ENCODE results near the gene MST1.

MST1 gene

GRCh38 chr3:49655731-49656285 lies 33.5 kb downstream of the MST1 start:
- H3K27ac ChIP-seq (ENCODE audit: low read depth, low read length, severe bottlenecking) = no peak overlapping the region
- H3K4me1 ChIP-seq (ENCODE audit: control insufficient read depth, insufficient read depth, low read length, poor library complexity, severe bottlenecking) = no peaks in the 10 kb centered on the region
- H3K9me3 ChIP-seq (ENCODE audit: control insufficient read depth, low read length) = no peaks in the 10 kb centered on the region
- 94% methylated on average over 17 to 18 of the region's 19 CpGs for WGBS, 2 experiments (ENCODE audit: insufficient coverage in 2 of 2)
- H3K4me3 ChIP-seq (ENCODE audit: extremely low read depth, insufficient read depth, low read length, poor library complexity, severe bottlenecking) = no peak overlapping the region
- no peaks in the 10 kb centered on the region for H3K36me3 ChIP-seq (ENCODE audit: control insufficient read depth, insufficient read depth, low read length)

GRCh38 chr3:49654955-49655556 lies 34.2 kb downstream of the MST1 start:
- 97 to 99% methylated on average over 10 of the region's 10 CpGs for WGBS, 2 experiments (ENCODE audit: insufficient coverage in 2 of 2)
- no peaks in the 10 kb centered on the region for H3K9me3 ChIP-seq (ENCODE audit: control insufficient read depth, low read length)
- H3K27ac ChIP-seq (ENCODE audit: low read depth, low read length, severe bottlenecking) = no peak overlapping the region
- H3K4me1 ChIP-seq (ENCODE audit: control insufficient read depth, insufficient read depth, low read length, poor library complexity, severe bottlenecking) = peaks cover 5% of the 10 kb centered on the region
- H3K36me3 ChIP-seq (ENCODE audit: control insufficient read depth, insufficient read depth, low read length) = no peaks in the 10 kb centered on the region
- H3K4me3 ChIP-seq (ENCODE audit: extremely low read depth, insufficient read depth, low read length, poor library complexity, severe bottlenecking) = no peak overlapping the region

GRCh38 chr3:49654176-49654825 lies 35.0 kb downstream of the MST1 start:
- no peak overlapping the region for H3K4me3 ChIP-seq (ENCODE audit: extremely low read depth, insufficient read depth, low read length, poor library complexity, severe bottlenecking)
- no peaks in the 10 kb centered on the region for H3K36me3 ChIP-seq (ENCODE audit: control insufficient read depth, insufficient read depth, low read length)
- 90 to 92% methylated on average over 15 to 17 of the region's 17 CpGs for WGBS, 2 experiments (ENCODE audit: insufficient coverage in 2 of 2)
- no peak overlapping the region for H3K27ac ChIP-seq (ENCODE audit: low read depth, low read length, severe bottlenecking)
- H3K4me1 ChIP-seq (ENCODE audit: control insufficient read depth, insufficient read depth, low read length, poor library complexity, severe bottlenecking) = peaks cover 11% of the 10 kb centered on the region
- H3K9me3 ChIP-seq (ENCODE audit: control insufficient read depth, low read length) = no peaks in the 10 kb centered on the region

GRCh38 chr3:49653621-49654020 lies 35.7 kb downstream of the MST1 start:
- Histone ChIP-seq H3K36me3 (ENCODE audit: control insufficient read depth, insufficient read depth, low read length) (no peaks in the 10 kb centered on the region), H3K4me1 (ENCODE audit: control insufficient read depth, insufficient read depth, low read length, poor library complexity, severe bottlenecking) (peaks cover 18% of the 10 kb centered on the region), H3K27ac (ENCODE audit: low read depth, low read length, severe bottlenecking) (no peak overlapping the region), H3K9me3 (ENCODE audit: control insufficient read depth, low read length) (no peaks in the 10 kb centered on the region), H3K4me3 (ENCODE audit: extremely low read depth, insufficient read depth, low read length, poor library complexity, severe bottlenecking) (no peak overlapping the region)
- WGBS, 2 experiments (ENCODE audit: insufficient coverage in 2 of 2) = 82 to 95% methylated on average over 6 to 8 of the region's 8 CpGs

- no peaks in the 10 kb centered on the region for H3K9me3 ChIP-seq (ENCODE audit: control insufficient read depth, low read length)
- no peaks in the 10 kb centered on the region for H3K36me3 ChIP-seq (ENCODE audit: control insufficient read depth, insufficient read depth, low read length)
- no peak overlapping the region for H3K27ac ChIP-seq (ENCODE audit: low read depth, low read length, severe bottlenecking)
- WGBS, 2 experiments (ENCODE audit: insufficient coverage in 2 of 2) = 90 to 92% methylated on average over 11 to 16 of the region's 21 CpGs
- no peak overlapping the region for H3K4me3 ChIP-seq (ENCODE audit: extremely low read depth, insufficient read depth, low read length, poor library complexity, severe bottlenecking)
- peaks cover 23% of the 10 kb centered on the region for H3K4me1 ChIP-seq (ENCODE audit: control insufficient read depth, insufficient read depth, low read length, poor library complexity, severe bottlenecking)
These were observed 36.3 kb downstream of the MST1 start for GRCh38 chr3:49652903-49653415.

GRCh38 chr3:49652218-49652902 lies 36.9 kb downstream of the MST1 start:
- peaks cover 29% of the 10 kb centered on the region for H3K4me1 ChIP-seq (ENCODE audit: control insufficient read depth, insufficient read depth, low read length, poor library complexity, severe bottlenecking)
- H3K27ac ChIP-seq (ENCODE audit: low read depth, low read length, severe bottlenecking) = no peak overlapping the region
- WGBS, 2 experiments (ENCODE audit: insufficient coverage in 2 of 2) = 92 to 93% methylated on average over 34 of the region's 36 CpGs
- no peaks in the 10 kb centered on the region for H3K36me3 ChIP-seq (ENCODE audit: control insufficient read depth, insufficient read depth, low read length)
- no peaks in the 10 kb centered on the region for H3K9me3 ChIP-seq (ENCODE audit: control insufficient read depth, low read length)
- no peak overlapping the region for H3K4me3 ChIP-seq (ENCODE audit: extremely low read depth, insufficient read depth, low read length, poor library complexity, severe bottlenecking)

- H3K4me1 ChIP-seq (ENCODE audit: control insufficient read depth, insufficient read depth, low read length, poor library complexity, severe bottlenecking) = peaks cover 29% of the 10 kb centered on the region
- no peaks in the 10 kb centered on the region for H3K36me3 ChIP-seq (ENCODE audit: control insufficient read depth, insufficient read depth, low read length)
- no peaks in the 10 kb centered on the region for H3K9me3 ChIP-seq (ENCODE audit: control insufficient read depth, low read length)
- no peak overlapping the region for H3K4me3 ChIP-seq (ENCODE audit: extremely low read depth, insufficient read depth, low read length, poor library complexity, severe bottlenecking)
- 84% methylated on average over 6 of the region's 8 CpGs; no CpG with 5 or more reads in 1 of the 2 experiments for WGBS, 2 experiments (ENCODE audit: insufficient coverage in 2 of 2)
- no peak overlapping the region for H3K27ac ChIP-seq (ENCODE audit: low read depth, low read length, severe bottlenecking)
These were observed 38.6 kb downstream of the MST1 start for GRCh38 chr3:49650637-49651036.

GRCh38 chr3:49650177-49650576 lies 39.1 kb downstream of the MST1 start:
- WGBS, 2 experiments (ENCODE audit: insufficient coverage in 2 of 2) = 80 to 100% methylated on average over 1 of the region's 1 CpG
- Histone ChIP-seq H3K36me3 (ENCODE audit: control insufficient read depth, insufficient read depth, low read length) (no peaks in the 10 kb centered on the region), H3K9me3 (ENCODE audit: control insufficient read depth, low read length) (no peaks in the 10 kb centered on the region), H3K27ac (ENCODE audit: low read depth, low read length, severe bottlenecking) (no peak overlapping the region), H3K4me3 (ENCODE audit: extremely low read depth, insufficient read depth, low read length, poor library complexity, severe bottlenecking) (no peak overlapping the region), H3K4me1 (ENCODE audit: control insufficient read depth, insufficient read depth, low read length, poor library complexity, severe bottlenecking) (peaks cover 29% of the 10 kb centered on the region)

GRCh38 chr3:49649576-49649975 lies 39.7 kb downstream of the MST1 start:
- H3K4me1 ChIP-seq (ENCODE audit: control insufficient read depth, insufficient read depth, low read length, poor library complexity, severe bottlenecking) = peaks cover 29% of the 10 kb centered on the region
- H3K36me3 ChIP-seq (ENCODE audit: control insufficient read depth, insufficient read depth, low read length) = no peaks in the 10 kb centered on the region
- H3K9me3 ChIP-seq (ENCODE audit: control insufficient read depth, low read length) = no peaks in the 10 kb centered on the region
- no peak overlapping the region for H3K27ac ChIP-seq (ENCODE audit: low read depth, low read length, severe bottlenecking)
- H3K4me3 ChIP-seq (ENCODE audit: extremely low read depth, insufficient read depth, low read length, poor library complexity, severe bottlenecking) = no peak overlapping the region
- WGBS, 2 experiments (ENCODE audit: insufficient coverage in 2 of 2) = 80% methylated on average over 1 of the region's 1 CpG; no CpG with 5 or more reads in 1 of the 2 experiments

- H3K4me3 ChIP-seq (ENCODE audit: extremely low read depth, insufficient read depth, low read length, poor library complexity, severe bottlenecking) = no peak overlapping the region
- peaks cover 29% of the 10 kb centered on the region for H3K4me1 ChIP-seq (ENCODE audit: control insufficient read depth, insufficient read depth, low read length, poor library complexity, severe bottlenecking)
- H3K9me3 ChIP-seq (ENCODE audit: control insufficient read depth, low read length) = no peaks in the 10 kb centered on the region
- no peak overlapping the region for H3K27ac ChIP-seq (ENCODE audit: low read depth, low read length, severe bottlenecking)
- 90 to 100% methylated on average over 2 of the region's 3 CpGs for WGBS, 2 experiments (ENCODE audit: insufficient coverage in 2 of 2)
- no peaks in the 10 kb centered on the region for H3K36me3 ChIP-seq (ENCODE audit: control insufficient read depth, insufficient read depth, low read length)
These were observed 40.8 kb downstream of the MST1 start for GRCh38 chr3:49648354-49649019.
